B cell (primary cell): ENCODE results near the gene PDLIM5. TPM values are rescaled to one million over a fixed set of nuclear protein-coding genes. Genes with fewer than 3 reads are reported as not detected.

ENCODE experiments used
- ATAC-seq: fragments of 200-7000 bp; cut with Tn5 transposase; one replicate; pipeline ENCODE4 v1.10.0; 2021; ENCODE audit warnings: low read depth, mild to moderate bottlenecking, moderate number of reproducible peaks, moderate library complexity
- CTCF ChIA-PET: fragments of 350-600 bp; sonication (Branson Sonifier 250); formaldehyde crosslinking; loops from one replicate; lab custom pipeline; 2021; ENCODE audit warnings: antibody characterized with exemption, inconsistent platforms; lab: Charles Lee
- POLR2A ChIA-PET: fragments of 350-600 bp; sonication (Branson Sonifier 250); formaldehyde crosslinking; loops from one replicate; lab custom pipeline; 2021; ENCODE audit warnings: antibody characterized with exemption; lab: Charles Lee
- DNase-seq: peaks from one replicate; pipeline ENCODE4 v3.0.0; 2013
- H2AFZ ChIP-seq: 2 replicates; pipeline ENCODE4 v1.6.1; 2012; ENCODE audit warnings: mild to moderate bottlenecking, low read depth, low read length; ENCODE audit not compliant: insufficient read depth, poor library complexity, severe bottlenecking
- H3K27ac ChIP-seq, 2 donors: 1 replicate in 1 of 2; 2 replicates in 1 of 2; pipeline ENCODE4 v1.5.1; 2012 to 2013; ENCODE audit warnings: low read length in 2 of 2, mild to moderate bottlenecking in 2 of 2, moderate library complexity in 1 of 2
- H3K27me3 ChIP-seq, 4 experiments: fragments of 200-600 bp in 1 of 4; sonication (generic) in 1 of 4; replicated peaks in 1 of 4; 1 replicate in 2 of 4; 2 replicates in 2 of 4; pipeline versions ENCODE4 v1.6.1 to v1.7.0; 2013 to 2016; ENCODE audit warnings: low read length in 3 of 4, mild to moderate bottlenecking in 2 of 4, mixed read lengths in 1 of 4, moderate library complexity in 1 of 4; ENCODE audit not compliant: insufficient read depth in 4 of 4, control insufficient read depth in 3 of 4; ENCODE audit errors: control extremely low read depth in 1 of 4
- H3K36me3 ChIP-seq, 2 experiments: replicated peaks in 1 of 2; 1 replicate in 1 of 2; 2 replicates in 1 of 2; pipeline versions ENCODE4 v1.6.1 to v1.7.1; 2013; ENCODE audit warnings: low read length in 1 of 2; ENCODE audit not compliant: insufficient read depth in 2 of 2, control insufficient read depth in 1 of 2; ENCODE audit errors: control extremely low read depth in 1 of 2, extremely low read depth in 1 of 2
- H3K4me1 ChIP-seq, 2 donors: fragments of 200-600 bp in 1 of 2; sonication (generic) in 1 of 2; 1 replicate in 1 of 2; 2 replicates in 1 of 2; pipeline versions ENCODE4 v1.5.1 to v1.6.1; 2013 to 2017; ENCODE audit warnings: low read length in 2 of 2; ENCODE audit not compliant: control insufficient read depth in 2 of 2, insufficient read depth in 2 of 2
- H3K4me2 ChIP-seq: replicated peaks from 2 replicates; pipeline ENCODE3; 2012; ENCODE audit warnings: mild to moderate bottlenecking, low read depth, low read length; ENCODE audit not compliant: poor library complexity, severe bottlenecking
- H3K4me3 ChIP-seq, 5 experiments: fragments of 200-600 bp in 1 of 5; sonication (generic) in 1 of 5; 1 replicate in 3 of 5; 2 replicates in 2 of 5; pipeline versions ENCODE4 v1.5.1 to v1.7.0; 2011 to 2016; ENCODE audit warnings: low read length in 4 of 5, mild to moderate bottlenecking in 4 of 5, low read depth in 2 of 5, control low read depth in 1 of 5, moderate library complexity in 1 of 5; ENCODE audit not compliant: insufficient read depth in 1 of 5; ENCODE audit errors: control extremely low read depth in 1 of 5, extremely low read depth in 1 of 5
- H3K79me2 ChIP-seq: fragments of 200-600 bp; sonication (generic); one replicate; pipeline ENCODE4 v1.6.0; 2016; ENCODE audit warnings: low read length; ENCODE audit not compliant: control insufficient read depth, insufficient read depth
- H3K9ac ChIP-seq: fragments of 200-600 bp; sonication (generic); 2 replicates; pipeline ENCODE4 v1.6.1; 2017; ENCODE audit warnings: mild to moderate bottlenecking, low read length, moderate library complexity
- H3K9me3 ChIP-seq, 3 donors: one replicate each; pipeline versions ENCODE4 v1.6.1 to v1.7.1; 2013; ENCODE audit warnings: low read length in 2 of 3; ENCODE audit not compliant: control insufficient read depth in 2 of 3, insufficient read depth in 1 of 3; ENCODE audit errors: control extremely low read depth in 1 of 3
- H4K20me1 ChIP-seq: 2 replicates; pipeline ENCODE4 v1.6.0; 2012; ENCODE audit warnings: mild to moderate bottlenecking, low read length; ENCODE audit not compliant: insufficient read depth, control insufficient read depth, poor library complexity, severe bottlenecking
- H3K27ac Mint-ChIP-seq: one replicate; pipeline ENCODE4 v1.8.0; 2021; ENCODE audit warnings: mixed read lengths
- H3K27me3 Mint-ChIP-seq: one replicate; pipeline ENCODE4 v1.8.0; 2021; ENCODE audit warnings: mixed read lengths
- H3K4me1 Mint-ChIP-seq: one replicate; pipeline ENCODE4 v1.8.0; 2021; ENCODE audit warnings: mixed read lengths
- H3K4me3 Mint-ChIP-seq: one replicate; pipeline ENCODE4 v1.8.0; 2021; ENCODE audit warnings: mixed read lengths
- H3K9me3 Mint-ChIP-seq: one replicate; pipeline ENCODE4 v1.8.0; 2022; ENCODE audit warnings: mixed read lengths; ENCODE audit not compliant: insufficient read depth
- CTCF ChIP-seq: fragments of 200-600 bp; IDR thresholded peaks from one replicate; pipeline ENCODE4 v1.8.0; 2022; ENCODE audit warnings: antibody characterized with exemption, mild to moderate bottlenecking
- EZH2 ChIP-seq: IDR thresholded peaks from 2 replicates; pipeline ENCODE4 v1.6.1; 2012; ENCODE audit warnings: borderline replicate concordance, low read depth, mild to moderate bottlenecking, moderate library complexity, low read length; ENCODE audit not compliant: insufficient read depth, poor library complexity, severe bottlenecking
- WGBS: methylation state at CpG from one replicate; pipeline ENCODE4 v1.1.5; 2013; ENCODE audit warnings: missing lambda C conversion rate; ENCODE audit not compliant: insufficient coverage; 5-methylcytosine and 5-hydroxymethylcytosine counted together
- intact Hi-C: fragments of 100-400 bp; cut with micrococcal nuclease; formaldehyde crosslinking; loops from one replicate; pipeline ENCODE4 v1.10.0; 2022
- polyA plus RNA-seq: library from polyadenylated mRNA; depleted of rRNA; stranded (reverse); fragments of >200 nt; gene quantifications from 2 replicates; pipeline ENCODE4 v1.2.3, GENCODE V29; 2012
- total RNA-seq, 2 donors: library from RNA; stranded (reverse); fragments of 120-200 nt in 1 of 2; gene quantifications; 1 replicate in 1 of 2; 2 replicates in 1 of 2; pipeline versions ENCODE4 v1.2.3 to v1.2.4, GENCODE V29; 2013 to 2022

The PDLIM5 gene
- total and polyA plus RNA-seq, 2 donors (not counting 1 experiment from before 2014, with no cell fraction given) = 24.0 to 30.2 TPM

GRCh38 chr4:94533405-94534223 is 81.9 kb downstream of the PDLIM5 start:
- Histone ChIP-seq H4K20me1 (no peaks in the 10 kb centered on the region), H2AFZ (no peak overlapping the region), H3K27ac (peak overlapping the region; percentile 14 to 16), H3K9ac (peak overlapping the region; percentile 15), H3K4me3 (no peak overlapping the region), H3K4me2 (peak overlapping the region; percentile 41), H3K36me3 (no peaks in the 10 kb centered on the region), H3K27me3 (no peaks in the 10 kb centered on the region), H3K9me3 (no peaks in the 10 kb centered on the region), H3K79me2 (no peaks in the 10 kb centered on the region), H3K4me1 (peaks cover 19 to 21% of the 10 kb centered on the region in 2 donors)
- DNase-seq (peak; percentile 8), ATAC-seq (no peak)
- intact Hi-C loops = no loop called here
- TF ChIP-seq EZH2 = no peak
- no peak for TF ChIP-seq CTCF
- ChIA-PET CTCF (no interaction called here), POLR2A (no interaction called here)
- 83% methylated on average over 1 of the region's 4 CpGs for WGBS
- Mint-ChIP-seq H3K27ac (no peak overlapping the region), H3K4me1 (peaks cover 26% of the 10 kb centered on the region), H3K9me3 (no peaks in the 10 kb centered on the region), H3K4me3 (peak overlapping the region; percentile 4), H3K27me3 (no peaks in the 10 kb centered on the region)
